ENCODE data around the gene MFAP5. TPM values are rescaled to one million over a fixed set of nuclear protein-coding genes. Genes with fewer than 3 reads are reported as not detected.
"Not testable (repeated sequence)": the region's sequence is repeated elsewhere in the genome, so short reads cannot be mapped to it uniquely, and the experiment has no call there.

Gene MFAP5
- total RNA-seq, 1 donor, result 57.9 TPM

DNA sequence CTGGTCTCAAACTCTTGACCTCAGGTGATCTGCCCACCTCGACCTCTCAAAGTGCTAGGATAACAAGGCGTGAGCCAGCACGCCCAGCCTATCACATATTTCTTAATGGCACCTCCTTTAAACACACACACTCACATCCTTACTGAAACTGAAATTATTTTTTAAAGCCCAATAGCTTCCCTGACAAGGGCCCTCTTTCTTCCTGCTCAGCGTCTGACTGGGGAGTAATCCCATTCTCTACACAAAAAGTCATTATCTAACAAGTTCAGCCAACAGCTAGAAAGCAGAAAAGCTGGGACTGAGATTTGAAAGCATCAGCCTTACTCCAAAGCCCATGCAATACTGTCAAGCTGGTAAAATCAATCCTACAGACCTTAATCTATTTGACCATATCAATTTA is 40.0 kb downstream of the MFAP5 start:
- Histone ChIP-seq H3K79me2 (ENCODE audit: insufficient read depth, low read length) (no peaks in the 10 kb centered on the region), H3K4me1 (ENCODE audit: insufficient read depth, low read length) (peaks cover 18% of the 10 kb centered on the region), H3K27me3 (ENCODE audit: insufficient read depth, low read length) (no peaks in the 10 kb centered on the region), H4K20me1 (ENCODE audit: insufficient read depth, low read length) (no peaks in the 10 kb centered on the region), H3K27ac (ENCODE audit: low read depth, low read length) (no peak overlapping the region), H3K9me3 (ENCODE audit: low read depth, low read length) (no peaks in the 10 kb centered on the region), H2AFZ (ENCODE audit: low read length) (no peak overlapping the region), H3K4me3 (ENCODE audit: insufficient read depth, low read length) (no peak overlapping the region), H3K36me3 (ENCODE audit: insufficient read depth, low read length) (no peaks in the 10 kb centered on the region), H3K4me2 (ENCODE audit: insufficient read depth, low read length) (no peak overlapping the region)
- no peak for DNase-seq (ENCODE audit: insufficient read length, low spot score, missing footprints)
- no peak for TF ChIP-seq CTCF (IDR thresholded peaks at IDR 0.05; ENCODE audit: extremely low read depth, low read depth, low read length)

DNA sequence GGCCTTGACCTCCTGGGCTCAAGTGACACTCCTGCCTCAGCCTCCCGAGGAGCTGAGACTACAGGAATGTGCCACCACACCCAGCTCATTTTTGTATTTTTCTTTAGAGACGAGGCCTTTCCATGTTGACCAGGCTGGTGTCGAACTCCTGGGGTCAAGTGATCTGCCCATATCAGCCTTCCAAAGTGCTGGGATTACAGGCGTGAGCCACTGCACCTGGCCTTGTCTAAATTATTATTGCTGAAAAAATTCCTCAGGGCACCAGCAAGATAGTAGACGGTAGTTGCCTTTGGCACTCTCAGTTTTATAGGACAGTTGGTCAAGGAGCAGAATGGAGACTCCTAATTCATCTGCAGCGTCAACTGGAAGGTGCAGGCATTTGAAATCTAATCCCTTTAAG is 47.4 kb downstream of the MFAP5 start:
- Histone ChIP-seq H2AFZ (ENCODE audit: low read length) (no peak overlapping the region), H3K79me2 (ENCODE audit: insufficient read depth, low read length) (no peaks in the 10 kb centered on the region), H3K4me2 (ENCODE audit: insufficient read depth, low read length) (no peak overlapping the region), H3K4me3 (ENCODE audit: insufficient read depth, low read length) (no peak overlapping the region), H3K4me1 (ENCODE audit: insufficient read depth, low read length) (peaks cover 18% of the 10 kb centered on the region), H3K36me3 (ENCODE audit: insufficient read depth, low read length) (no peaks in the 10 kb centered on the region), H3K9me3 (ENCODE audit: low read depth, low read length) (no peaks in the 10 kb centered on the region), H3K27ac (ENCODE audit: low read depth, low read length) (no peak overlapping the region), H4K20me1 (ENCODE audit: insufficient read depth, low read length) (no peaks in the 10 kb centered on the region), H3K27me3 (ENCODE audit: insufficient read depth, low read length) (no peaks in the 10 kb centered on the region)
- no peak for DNase-seq (ENCODE audit: insufficient read length, low spot score, missing footprints)
- no peak for TF ChIP-seq CTCF (IDR thresholded peaks at IDR 0.05; ENCODE audit: extremely low read depth, low read depth, low read length)

- not testable (repeated sequence) for H3K27ac ChIP-seq (ENCODE audit: low read depth, low read length); H3K9me3 ChIP-seq (ENCODE audit: low read depth, low read length); H3K36me3 ChIP-seq (ENCODE audit: insufficient read depth, low read length); H3K4me3 ChIP-seq (ENCODE audit: insufficient read depth, low read length); H4K20me1 ChIP-seq (ENCODE audit: insufficient read depth, low read length); H2AFZ ChIP-seq (ENCODE audit: low read length); H3K4me2 ChIP-seq (ENCODE audit: insufficient read depth, low read length); H3K79me2 ChIP-seq (ENCODE audit: insufficient read depth, low read length); H3K27me3 ChIP-seq (ENCODE audit: insufficient read depth, low read length); DNase-seq (ENCODE audit: insufficient read length, low spot score, missing footprints)
- H3K4me1 ChIP-seq (ENCODE audit: insufficient read depth, low read length), result peaks cover 10% of the 10 kb centered on the region
Measured at GRCh38 chr12:8613881-8614280, 48.7 kb downstream of the MFAP5 start.

DNA sequence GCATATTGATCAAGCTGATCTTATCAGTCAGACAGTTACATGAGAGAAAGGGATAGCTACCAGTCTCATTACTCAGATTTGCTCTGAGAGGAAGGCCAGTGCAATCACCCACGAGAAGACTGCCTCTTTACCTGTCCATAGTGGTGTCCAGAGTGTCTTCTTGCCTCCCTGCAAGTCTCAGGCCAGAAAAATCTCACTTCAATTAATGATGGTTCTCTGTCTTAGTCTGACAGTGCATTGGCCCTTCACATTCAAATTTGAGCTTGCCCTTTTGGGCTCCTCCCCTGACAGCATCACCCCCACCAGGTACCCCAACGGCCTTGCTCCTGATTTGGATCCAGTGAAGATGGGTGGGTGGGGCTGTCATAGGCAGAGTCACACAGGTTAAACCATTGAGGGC is 50.0 kb downstream of the MFAP5 start, which contains the start of gene AICDA:
AICDA (minus strand) TSS at position 231 of the 400 bp plus-strand sequence; CDS start at position 139, 92 bp downstream.
- DNase-seq (ENCODE audit: insufficient read length, low spot score, missing footprints), result no peak
- no peak for TF ChIP-seq CTCF (IDR thresholded peaks at IDR 0.05; ENCODE audit: extremely low read depth, low read depth, low read length)
- no peak within 1 kb of the TSS for H3K27ac ChIP-seq (ENCODE audit: low read depth, low read length)
- H3K4me1 ChIP-seq (ENCODE audit: insufficient read depth, low read length), result no peaks in the 10 kb centered on the region
- no peaks in the 10 kb centered on the region for H4K20me1 ChIP-seq (ENCODE audit: insufficient read depth, low read length)
- H3K36me3 ChIP-seq (ENCODE audit: insufficient read depth, low read length), result no peaks in the 10 kb centered on the region
- no peak within 1 kb of the TSS for H3K4me2 ChIP-seq (ENCODE audit: insufficient read depth, low read length)
- H2AFZ ChIP-seq (ENCODE audit: low read length), result no peak within 1 kb of the TSS
- no peaks in the 10 kb centered on the region for H3K79me2 ChIP-seq (ENCODE audit: insufficient read depth, low read length)
- no peaks in the 10 kb centered on the region for H3K27me3 ChIP-seq (ENCODE audit: insufficient read depth, low read length)
- no peak within 1 kb of the TSS for H3K4me3 ChIP-seq (ENCODE audit: insufficient read depth, low read length)
- no peaks in the 10 kb centered on the region for H3K9me3 ChIP-seq (ENCODE audit: low read depth, low read length)
